Sigmoid colon (tissue), 7 donors: ENCODE measurements around the gene ABCG8. TPM values are rescaled to one million over a fixed set of nuclear protein-coding genes. Genes with fewer than 3 reads are reported as not detected.

ENCODE experiments used
- DNase-seq: peaks from one replicate; pipeline ENCODE4 v3.0.0-alpha.2; 2019
- H3K27ac ChIP-seq, 4 donors: fragments of 200-600 bp; sonication (generic); one replicate each; pipeline ENCODE4 v1.5.1; 2016 to 2019; ENCODE audit warnings: mild to moderate bottlenecking in 1 of 4
- H3K27me3 ChIP-seq, 3 donors: fragments of 200-600 bp; sonication (generic); one replicate each; pipeline ENCODE4 v1.5.1; 2019; ENCODE audit warnings: mild to moderate bottlenecking in 1 of 3
- H3K36me3 ChIP-seq, 4 donors: fragments of 200-600 bp; sonication (generic); one replicate each; pipeline ENCODE4 v1.5.1; 2016 to 2019
- H3K4me1 ChIP-seq, 4 donors: fragments of 200-600 bp; sonication (generic); one replicate each; pipeline ENCODE4 v1.5.1; 2017 to 2019
- H3K4me3 ChIP-seq, 4 donors: fragments of 200-600 bp; sonication (generic); one replicate each; pipeline ENCODE4 v1.5.1; 2017 to 2019; ENCODE audit warnings: mild to moderate bottlenecking in 2 of 4, moderate library complexity in 1 of 4
- H3K9me3 ChIP-seq, 4 donors: fragments of 200-600 bp in 3 of 4; sonication (generic) in 3 of 4; one replicate each; pipeline versions ENCODE4 v1.5.1 to v1.6.1; 2013 to 2019
- CTCF ChIP-seq, 4 experiments: fragments of 450-650 bp in 3 of 4; fragments of 200-600 bp in 1 of 4; IDR thresholded peaks; one replicate each; pipeline ENCODE4 v1.5.1; 2016 to 2019; ENCODE audit warnings: antibody characterized with exemption in 4 of 4, mild to moderate bottlenecking in 3 of 4, moderate library complexity in 2 of 4
- EP300 ChIP-seq, 4 donors: sonication (generic); formaldehyde crosslinking; IDR thresholded peaks; one replicate each; pipeline ENCODE4 v1.6.1; 2017; ENCODE audit warnings: antibody characterized with exemption in 4 of 4
- POLR2A ChIP-seq, 2 donors: fragments of 450-650 bp; IDR thresholded peaks; one replicate each; pipeline ENCODE4 v1.6.1; 2016; ENCODE audit warnings: antibody characterized with exemption in 2 of 2, mild to moderate bottlenecking in 2 of 2, moderate library complexity in 2 of 2
- POLR2AphosphoS5 ChIP-seq, 4 donors: sonication (generic); formaldehyde crosslinking; IDR thresholded peaks; one replicate each; pipeline ENCODE4 v1.6.1; 2017; ENCODE audit warnings: antibody characterized with exemption in 4 of 4
- WGBS, 2 donors: extraction: QIAGEN DNeasy Blood & Tissue Kit; methylation state at CpG; one replicate each; pipeline ENCODE4 v1.1.7; 2013; 5-methylcytosine and 5-hydroxymethylcytosine counted together
- intact Hi-C: fragments of 100-400 bp; cut with DNase I; formaldehyde crosslinking; loops from one replicate; pipeline ENCODE4 v1.15.1; 2023
- polyA plus RNA-seq, 3 donors: library from polyadenylated mRNA; stranded (reverse); fragments of 200-250 nt; gene quantifications; one replicate each; pipeline ENCODE4 v1.2.3, GENCODE V29; 2013
- total RNA-seq, 4 donors: library from RNA; depleted of rRNA; stranded (reverse); fragments of >200 nt; gene quantifications; one replicate each; pipeline ENCODE4 v1.1.0, GENCODE V29; 2016
- donor health status: healthy with polysubstance abuse.
- donor health status: Bipolar disorder and iron deficiency.
- donor health status: healthy.

The ABCG8 gene
- total and polyA plus RNA-seq, 7 donors: under 0.01 to 0.16 TPM; not detected in 5

GRCh38 chr2:43852196-43852730 lies 13.5 kb downstream of the ABCG8 start:
- Histone ChIP-seq H3K36me3 (no peaks in the 10 kb centered on the region), H3K27ac (no peak overlapping the region), H3K4me1 (no peaks in the 10 kb centered on the region), H3K9me3 (no peaks in the 10 kb centered on the region), H3K4me3 (no peak overlapping the region), H3K27me3 (peaks cover 5 to 50% (median 25%) of the 10 kb centered on the region in 3 donors)
- intact Hi-C loops: no loop called here
- WGBS, 2 donors: 94 to 97% methylated on average over 21 of the region's 21 CpGs
- TF ChIP-seq EP300 (IDR thresholded peaks at IDR 0.05) (no peak), CTCF (IDR thresholded peaks at IDR 0.05) (no peak), POLR2A (IDR thresholded peaks at IDR 0.05) (no peak), POLR2AphosphoS5 (IDR thresholded peaks at IDR 0.05) (no peak)
- no peak for DNase-seq

- DNase-seq: no peak
- Histone ChIP-seq H3K4me1 (no peaks in the 10 kb centered on the region), H3K9me3 (no peaks in the 10 kb centered on the region), H3K4me3 (no peak overlapping the region), H3K36me3 (no peaks in the 10 kb centered on the region), H3K27me3 (peaks cover 5 to 56% (median 25%) of the 10 kb centered on the region in 3 donors), H3K27ac (no peak overlapping the region)
- 72 to 87% methylated on average over 10 of the region's 10 CpGs for WGBS, 2 donors
- no peak for TF ChIP-seq POLR2AphosphoS5 (IDR thresholded peaks at IDR 0.05)
- TF ChIP-seq EP300 (IDR thresholded peaks at IDR 0.05): no peak
- TF ChIP-seq CTCF (IDR thresholded peaks at IDR 0.05): no peak
- no peak for TF ChIP-seq POLR2A (IDR thresholded peaks at IDR 0.05)
- intact Hi-C loops: no loop called here
Measured at GRCh38 chr2:43853141-43854081, 14.6 kb downstream of the ABCG8 start.

- Histone ChIP-seq H3K4me3 (no peak overlapping the region), H3K36me3 (no peaks in the 10 kb centered on the region), H3K27me3 (peaks cover 5 to 61% (median 25%) of the 10 kb centered on the region in 3 donors), H3K4me1 (no peaks in the 10 kb centered on the region), H3K9me3 (no peaks in the 10 kb centered on the region), H3K27ac (no peak overlapping the region)
- TF ChIP-seq POLR2AphosphoS5 (IDR thresholded peaks at IDR 0.05) (no peak), EP300 (IDR thresholded peaks at IDR 0.05) (no peak), POLR2A (IDR thresholded peaks at IDR 0.05) (no peak), CTCF (IDR thresholded peaks at IDR 0.05) (no peak)
- no peak for DNase-seq
- WGBS, 2 donors: 88 to 92% methylated on average over 3 of the region's 3 CpGs
- intact Hi-C loops: no loop called here
Measured at GRCh38 chr2:43854671-43855070, 15.9 kb downstream of the ABCG8 start.

GRCh38 chr2:43855292-43855691 lies 16.5 kb downstream of the ABCG8 start:
- H3K9me3 ChIP-seq: no peaks in the 10 kb centered on the region
- no peaks in the 10 kb centered on the region for H3K4me1 ChIP-seq
- no peak overlapping the region for H3K4me3 ChIP-seq
- H3K36me3 ChIP-seq: no peaks in the 10 kb centered on the region
- WGBS, 2 donors: 86 to 95% methylated on average over 2 of the region's 2 CpGs
- peaks cover 5 to 66% (median 25%) of the 10 kb centered on the region in 3 donors for H3K27me3 ChIP-seq
- no peak overlapping the region for H3K27ac ChIP-seq
- TF ChIP-seq POLR2AphosphoS5 (IDR thresholded peaks at IDR 0.05) (no peak), EP300 (IDR thresholded peaks at IDR 0.05) (no peak), POLR2A (IDR thresholded peaks at IDR 0.05) (no peak), CTCF (IDR thresholded peaks at IDR 0.05) (no peak)
- DNase-seq: no peak
- intact Hi-C loops: no loop called here
